Stimulated activated CD8-positive, alpha-beta memory T cell treated with anti-CD3 and anti-CD28 coated beads, Interleukin-4, amount 100 ng/mL, for 4 hours (primary cell): ENCODE results near the gene CLIP4.
"Not testable (repeated sequence)": the region's sequence is repeated elsewhere in the genome, so short reads cannot be mapped to it uniquely, and the experiment has no call there.

ENCODE experiments used
- DNase-seq, 2 donors: peaks; one replicate each; pipeline ENCODE4 v3.0.0-alpha.2; 2020; ENCODE audit warnings: low read depth in 2 of 2, low spot score in 1 of 2

The CLIP4 gene, protein sequence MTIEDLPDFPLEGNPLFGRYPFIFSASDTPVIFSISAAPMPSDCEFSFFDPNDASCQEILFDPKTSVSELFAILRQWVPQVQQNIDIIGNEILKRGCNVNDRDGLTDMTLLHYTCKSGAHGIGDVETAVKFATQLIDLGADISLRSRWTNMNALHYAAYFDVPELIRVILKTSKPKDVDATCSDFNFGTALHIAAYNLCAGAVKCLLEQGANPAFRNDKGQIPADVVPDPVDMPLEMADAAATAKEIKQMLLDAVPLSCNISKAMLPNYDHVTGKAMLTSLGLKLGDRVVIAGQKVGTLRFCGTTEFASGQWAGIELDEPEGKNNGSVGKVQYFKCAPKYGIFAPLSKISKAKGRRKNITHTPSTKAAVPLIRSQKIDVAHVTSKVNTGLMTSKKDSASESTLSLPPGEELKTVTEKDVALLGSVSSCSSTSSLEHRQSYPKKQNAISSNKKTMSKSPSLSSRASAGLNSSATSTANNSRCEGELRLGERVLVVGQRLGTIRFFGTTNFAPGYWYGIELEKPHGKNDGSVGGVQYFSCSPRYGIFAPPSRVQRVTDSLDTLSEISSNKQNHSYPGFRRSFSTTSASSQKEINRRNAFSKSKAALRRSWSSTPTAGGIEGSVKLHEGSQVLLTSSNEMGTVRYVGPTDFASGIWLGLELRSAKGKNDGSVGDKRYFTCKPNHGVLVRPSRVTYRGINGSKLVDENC

DNA sequence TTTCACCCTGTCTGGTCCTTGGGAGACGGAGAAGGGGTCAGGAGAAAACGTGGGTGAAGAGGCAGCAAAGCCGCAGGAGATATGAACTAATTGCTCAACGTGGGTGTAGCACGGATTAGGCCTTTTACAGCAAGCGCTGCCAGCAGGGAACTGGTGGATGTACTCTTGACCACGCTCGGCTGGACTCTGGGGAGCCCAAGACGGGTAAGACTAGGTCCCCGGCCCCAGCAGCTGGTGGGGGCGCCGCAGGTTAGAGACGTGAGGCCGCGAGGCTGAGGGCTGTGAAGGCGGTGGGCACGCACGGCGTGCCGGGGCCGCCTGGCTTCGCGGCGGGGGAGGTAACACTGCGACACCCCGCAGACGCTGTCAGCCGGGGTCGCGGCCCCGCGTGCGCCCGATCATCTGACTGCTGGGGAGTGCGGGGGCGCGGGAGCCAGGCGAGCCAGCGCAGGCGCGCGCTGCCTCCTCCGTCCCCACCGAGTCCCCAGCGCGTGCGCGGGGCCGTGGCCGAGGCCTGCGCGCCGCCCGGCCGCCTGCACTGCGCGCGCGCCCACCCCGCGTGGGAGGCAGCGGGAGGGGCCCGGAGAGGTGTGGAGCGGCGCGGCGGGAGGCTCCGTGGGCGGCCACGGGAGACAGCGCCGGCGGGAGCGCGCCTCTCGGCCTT, at the start of gene CLIP4:
Gene CLIP4 (plus strand): TSS at position 470 of the 664 bp plus-strand sequence. CDS start 5,974 bp downstream, outside the sequence.
- DNase-seq = peak; percentile 41 to 72

DNA sequence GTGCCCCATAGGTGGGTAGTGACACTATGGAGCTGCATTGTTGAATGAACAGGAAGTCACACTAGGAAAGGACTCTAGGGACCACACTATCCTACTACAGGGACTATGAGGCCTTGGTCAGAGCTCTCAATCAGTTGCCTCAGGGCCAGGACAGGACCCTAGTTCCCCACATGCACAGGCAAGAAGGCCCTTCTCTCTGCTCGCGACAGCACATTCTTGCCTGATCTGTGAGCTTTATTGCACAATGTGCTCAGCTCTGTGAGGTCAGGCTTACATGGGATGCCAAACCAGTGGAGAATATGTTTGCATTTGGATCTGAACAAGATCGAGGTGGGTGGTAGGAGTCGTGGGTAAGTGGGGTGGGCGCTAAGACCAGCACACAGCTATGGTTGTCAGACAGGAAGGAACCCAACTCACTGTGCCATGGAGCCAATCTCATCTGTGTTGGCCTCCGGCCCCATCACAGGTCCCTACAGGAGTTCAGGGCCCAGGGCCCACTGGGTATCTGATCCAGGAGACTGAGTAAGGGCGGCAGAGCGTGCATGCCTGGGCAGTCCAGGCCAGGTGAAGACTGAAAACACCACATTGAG, 48.8 kb upstream of the CLIP4 start:
- DNase-seq = no peak

DNA sequence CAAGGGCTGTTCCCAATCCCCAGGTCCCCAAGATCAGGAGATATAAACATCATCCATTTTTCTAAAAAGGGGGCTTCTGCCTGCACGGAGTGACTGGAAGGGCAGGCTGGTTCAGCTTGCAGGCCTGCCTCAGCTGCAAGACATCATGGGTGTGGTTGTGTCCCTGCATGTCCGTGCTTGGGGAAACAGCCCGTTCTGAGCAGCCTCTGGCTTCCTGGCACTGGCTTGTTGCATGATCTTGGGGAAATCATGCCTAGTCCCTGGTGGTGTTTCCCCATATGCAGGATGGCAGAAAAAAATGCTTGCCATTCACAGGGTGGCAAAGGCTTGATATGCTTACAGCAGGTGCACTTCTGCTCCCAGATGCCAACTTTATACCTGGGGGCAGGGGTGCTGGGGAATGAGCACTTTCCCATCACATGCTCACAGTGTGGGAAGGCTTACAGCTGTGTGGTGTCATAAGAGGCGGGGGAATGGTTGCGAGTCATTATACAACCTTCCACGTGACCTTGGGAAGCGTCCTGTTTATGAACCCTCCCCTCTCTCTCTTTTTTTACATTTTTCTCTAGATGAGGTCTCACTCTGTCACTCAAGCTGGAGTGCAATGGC, 48.1 kb upstream of the CLIP4 start:
- DNase-seq = no peak

DNA sequence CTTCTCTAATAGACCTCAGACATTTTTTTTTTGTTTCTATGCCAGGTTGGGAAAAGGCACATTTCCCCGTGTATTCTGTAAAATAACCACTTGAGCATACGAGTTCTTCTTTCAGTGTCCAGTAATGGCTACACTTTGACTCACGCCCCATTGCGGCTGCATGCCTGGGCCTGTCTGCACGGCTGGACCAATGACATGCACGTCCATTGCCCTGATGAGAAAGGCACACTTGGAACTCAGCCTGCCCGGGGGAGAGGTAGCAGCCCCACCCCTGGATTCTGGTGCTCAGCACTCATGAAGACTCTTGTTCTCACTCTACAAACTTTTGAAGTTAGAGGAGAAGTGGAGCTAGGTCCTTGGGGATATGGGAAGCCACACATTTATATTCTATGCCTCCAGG, 46.7 kb upstream of the CLIP4 start:
- DNase-seq = no peak

DNA sequence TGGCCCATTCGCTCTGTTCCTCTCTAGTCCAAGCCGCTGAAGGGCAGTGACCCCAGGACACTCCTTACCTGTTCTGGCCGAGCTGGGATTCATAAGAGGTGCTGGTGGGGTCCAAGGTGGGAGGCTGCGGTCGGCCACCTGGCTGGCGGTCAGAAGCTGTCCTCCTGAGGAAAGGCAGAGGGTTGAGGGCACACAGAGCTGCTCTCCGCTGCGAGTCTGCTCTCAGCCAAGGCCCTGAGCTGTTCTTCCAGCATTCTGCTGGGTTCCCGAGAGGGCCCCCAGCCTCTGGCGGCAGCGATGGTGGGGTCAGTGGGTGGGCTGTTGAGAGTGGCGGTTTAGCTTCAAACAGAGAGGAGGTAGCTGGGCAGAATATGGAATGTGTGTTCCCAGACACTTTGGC, 44.7 kb upstream of the CLIP4 start:
- DNase-seq = no peak

DNA sequence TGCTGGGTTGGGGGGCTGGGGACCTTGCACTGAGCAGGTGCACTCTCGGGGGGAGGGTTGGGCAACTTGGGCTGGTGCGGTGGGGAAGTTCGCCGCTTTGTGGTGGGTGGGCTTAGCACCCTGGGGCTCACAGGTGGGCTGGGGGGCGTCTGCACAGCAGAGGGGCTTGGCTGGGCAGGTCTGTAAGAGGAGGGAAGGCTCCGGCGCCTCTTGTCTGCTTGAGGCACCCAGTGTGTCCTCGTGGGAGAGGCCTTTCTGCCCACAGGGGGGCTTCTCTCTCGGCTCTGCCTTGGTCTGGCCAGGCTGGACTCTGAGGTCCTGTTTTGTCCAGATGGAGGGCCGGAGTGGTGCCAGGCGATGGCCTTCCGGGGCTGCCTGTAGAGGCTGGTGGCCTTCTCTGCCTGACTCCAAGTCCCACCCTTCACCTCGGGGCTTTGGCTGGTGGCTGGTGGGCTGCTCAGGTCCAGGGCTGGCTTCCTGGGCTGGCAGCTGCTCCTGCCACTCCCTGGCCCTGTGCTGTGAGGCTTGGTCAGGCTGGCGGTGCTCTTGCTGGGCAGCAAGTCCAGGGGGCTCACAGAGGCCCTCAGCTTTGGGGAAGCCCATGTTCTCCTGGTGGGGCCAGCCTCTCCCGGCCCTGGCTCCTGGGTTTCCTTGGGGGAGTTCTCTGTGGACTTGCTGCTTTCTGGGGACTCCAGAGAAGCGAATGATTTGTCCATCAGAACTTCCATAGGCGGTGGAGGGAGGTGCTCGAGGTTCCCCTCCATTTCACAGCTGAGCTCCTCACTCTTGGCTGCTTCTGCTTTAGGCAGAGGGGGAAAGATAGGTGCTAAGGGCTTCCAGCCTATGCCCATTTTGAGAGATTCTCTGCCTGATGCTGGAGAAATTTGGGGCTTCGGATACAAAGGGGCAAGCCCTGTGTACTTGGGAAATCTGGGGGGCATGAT, 43.9 kb upstream of the CLIP4 start:
- no peak for DNase-seq

DNA sequence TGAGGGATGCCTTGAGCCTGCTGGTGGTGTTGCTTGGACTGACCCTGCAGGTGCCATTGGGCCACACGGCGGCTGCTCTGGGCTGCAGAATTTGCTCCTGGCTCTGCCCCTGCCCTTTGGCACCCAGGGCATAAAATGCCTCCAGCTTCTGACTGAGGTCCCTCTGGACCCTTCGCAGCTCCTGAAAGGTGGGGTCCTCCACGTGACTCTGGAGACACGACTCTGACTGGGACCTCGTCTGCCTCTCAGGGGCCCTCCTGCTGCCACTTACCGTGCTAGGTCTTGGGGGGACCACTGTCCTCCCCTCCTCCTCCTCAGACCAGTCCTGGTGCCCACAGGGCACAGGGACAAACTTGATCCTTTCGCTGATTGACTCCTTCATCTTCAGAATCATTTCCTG, 43.0 kb upstream of the CLIP4 start:
- no peak for DNase-seq

DNA sequence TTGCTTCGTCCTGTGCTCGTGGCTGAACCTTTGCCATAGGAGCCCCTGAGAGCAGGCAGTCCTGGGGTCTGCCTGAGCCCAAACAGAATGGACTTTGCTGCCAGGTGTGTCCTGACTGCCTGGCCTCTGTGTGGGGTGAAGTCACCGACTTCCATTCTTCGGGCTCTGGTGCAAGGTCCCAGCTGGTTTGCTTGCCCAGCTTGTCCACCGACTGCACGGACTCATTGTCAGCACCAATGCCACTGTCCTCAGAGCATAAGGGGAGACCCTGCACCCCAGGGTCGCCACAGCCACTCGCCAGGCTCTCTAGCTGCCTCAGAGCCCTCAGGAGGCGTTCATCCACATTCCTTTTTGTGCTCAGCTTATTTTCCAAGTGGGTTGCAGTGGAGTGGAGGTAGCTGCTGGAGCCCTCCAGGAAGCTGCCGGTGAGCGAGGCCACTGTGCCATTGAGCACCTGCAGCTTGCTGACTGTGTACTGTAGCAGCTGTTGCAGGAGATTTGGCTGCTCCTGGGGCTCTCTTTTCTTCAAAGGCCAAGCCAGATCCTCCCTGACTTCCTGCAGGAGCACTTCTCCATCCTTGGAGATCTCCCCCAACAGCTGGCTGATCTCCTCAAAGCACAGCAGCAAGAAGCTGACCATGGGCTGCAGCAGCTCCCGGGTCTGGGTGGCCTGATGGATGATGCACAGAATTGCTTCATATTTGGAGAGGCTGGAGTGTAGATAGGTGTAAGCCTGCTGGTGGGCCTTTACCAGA, 42.1 kb upstream of the CLIP4 start:
- no peak for DNase-seq

DNA sequence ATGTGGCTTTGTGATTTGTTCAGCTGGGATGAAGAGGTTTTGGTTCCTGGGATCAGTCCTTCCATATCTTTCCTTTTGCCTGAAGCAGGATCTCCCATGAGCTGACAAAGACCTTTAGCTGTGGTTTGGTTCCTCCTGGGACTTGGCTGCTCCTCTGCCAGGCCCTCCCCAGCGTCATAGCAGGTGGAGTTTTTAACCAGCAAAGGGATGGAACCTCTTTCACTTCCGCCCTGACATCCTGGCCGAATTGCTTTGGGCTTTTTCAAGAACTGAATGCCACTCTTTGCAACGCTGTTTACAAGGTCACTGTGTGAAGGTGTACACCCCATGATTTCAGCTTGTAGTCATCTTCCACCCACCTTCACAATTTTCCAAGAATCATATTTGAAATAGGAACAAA, 41.3 kb upstream of the CLIP4 start:
- no peak for DNase-seq

DNA sequence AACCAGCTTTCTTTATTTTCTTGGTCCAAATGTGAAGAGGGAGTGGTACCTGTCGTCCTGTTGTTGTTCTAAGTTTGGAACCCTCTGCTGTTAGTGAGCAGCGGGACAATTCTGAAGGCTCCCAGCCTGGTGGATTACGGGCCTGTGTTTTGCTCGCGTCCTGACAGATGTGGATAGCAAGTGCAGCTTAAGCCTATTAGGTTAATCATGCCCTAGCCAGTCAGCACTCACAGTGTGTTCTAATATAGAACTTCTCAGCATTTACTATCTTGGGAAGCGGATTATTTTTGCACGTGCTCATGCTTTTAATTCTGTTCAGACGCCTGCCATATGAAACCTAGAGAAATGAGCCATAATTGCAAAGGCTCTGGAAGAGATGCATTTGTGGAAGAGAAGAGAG, 40.8 kb upstream of the CLIP4 start, which contains the start of gene PCARE:
Gene PCARE (minus strand): TSS at position 113 of the 400 bp plus-strand sequence. CDS start 262 bp downstream, outside the sequence.
- DNase-seq = no peak

DNA sequence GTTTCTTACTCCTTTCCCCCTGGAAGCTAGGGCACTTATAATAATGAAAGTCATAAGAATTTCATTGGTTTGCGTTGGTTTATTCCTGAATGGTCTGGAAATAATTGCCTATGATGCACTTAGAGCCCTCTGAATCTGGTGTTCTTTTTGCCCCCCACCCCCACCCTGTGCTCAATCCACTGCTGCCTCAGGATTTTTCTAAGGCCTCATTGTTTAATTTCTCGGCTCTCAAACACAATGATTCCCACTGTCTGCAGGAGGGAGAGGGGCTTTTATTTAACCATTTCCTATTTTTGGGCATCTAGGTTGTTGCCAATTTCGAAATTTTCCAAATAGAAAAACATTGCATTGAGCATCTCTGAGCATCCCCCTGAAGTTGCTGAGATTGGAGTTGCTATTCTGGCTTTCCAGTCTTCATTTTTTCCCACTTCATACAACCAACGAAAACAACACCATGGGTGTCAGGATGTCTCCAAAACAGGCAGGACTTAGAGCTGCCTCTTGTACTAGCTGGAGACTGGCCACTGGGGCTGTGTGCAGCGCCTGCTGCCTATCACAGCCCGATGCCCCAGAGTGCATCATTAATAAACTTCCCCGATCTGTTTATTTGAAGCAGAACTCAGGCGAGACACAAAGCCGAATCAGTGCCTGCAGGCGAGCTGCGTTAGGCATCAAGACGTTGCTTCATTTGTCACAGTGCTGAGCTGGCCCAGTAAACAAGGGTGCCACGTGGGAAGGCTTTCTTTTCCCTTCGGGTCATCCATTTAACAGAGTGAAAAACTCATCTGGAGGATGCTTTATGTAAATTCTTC, 39.1 kb upstream of the CLIP4 start:
- DNase-seq = no peak

DNA sequence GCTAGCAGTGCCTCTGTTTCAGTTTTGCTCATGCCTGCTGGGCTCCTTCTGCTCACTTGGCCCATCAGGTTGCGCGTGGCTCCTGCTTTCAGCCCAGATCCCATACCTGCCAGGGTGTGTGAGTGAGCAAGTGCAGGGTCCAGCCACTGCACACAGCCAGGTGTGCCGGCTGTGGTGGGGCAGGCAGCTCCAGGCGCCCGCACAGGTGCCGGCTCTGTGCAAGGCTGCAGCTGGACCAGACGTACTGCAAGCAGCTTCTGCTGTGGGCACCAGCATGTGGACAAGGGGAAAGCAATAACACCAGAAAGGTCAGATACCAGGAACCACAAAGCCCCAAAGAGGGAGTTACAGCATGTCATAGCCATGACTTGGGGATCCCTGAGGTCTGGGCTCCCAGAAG, 35.3 kb upstream of the CLIP4 start:
- DNase-seq = no peak

DNA sequence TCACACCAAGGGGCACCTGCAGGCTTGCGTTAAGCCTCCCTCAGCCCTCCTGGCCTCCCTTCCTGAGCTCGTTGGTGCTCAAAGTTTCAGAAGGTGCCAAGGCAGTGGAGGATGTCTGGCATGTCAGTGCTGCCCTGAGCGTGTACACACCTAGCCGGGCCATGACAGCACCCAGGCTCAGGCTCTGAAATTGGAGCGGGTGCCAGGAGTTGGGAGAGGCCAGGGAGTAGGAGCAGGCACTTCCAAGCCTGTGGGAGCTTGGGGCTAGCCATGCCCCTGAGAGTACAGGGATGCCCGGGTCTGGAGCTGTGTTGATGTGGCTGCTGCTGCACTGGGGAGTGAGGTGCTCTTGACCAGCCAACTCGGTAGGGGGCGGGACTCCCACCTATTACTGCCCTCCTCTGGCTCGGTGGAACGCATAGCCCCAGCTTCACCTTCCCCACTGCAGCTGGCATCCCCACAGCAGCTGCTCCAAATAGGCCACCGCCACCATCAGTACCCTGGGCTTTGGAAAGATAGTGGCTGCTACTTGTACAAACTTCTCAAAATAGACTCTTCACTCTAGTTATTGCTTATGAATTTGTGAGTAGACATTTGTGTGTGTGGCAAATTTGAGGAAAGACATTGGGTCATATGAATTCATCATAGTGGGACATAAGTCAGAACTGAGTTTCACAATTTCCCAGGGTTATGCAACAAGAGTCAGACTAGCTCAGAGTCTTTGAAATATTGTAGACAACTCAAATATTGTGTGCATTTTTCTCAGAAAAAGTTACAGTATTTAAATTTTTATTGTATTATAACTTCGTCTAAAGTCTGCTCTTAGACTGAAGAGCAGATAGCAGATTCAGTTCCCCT, 34.1 kb upstream of the CLIP4 start:
- DNase-seq = no peak

DNA sequence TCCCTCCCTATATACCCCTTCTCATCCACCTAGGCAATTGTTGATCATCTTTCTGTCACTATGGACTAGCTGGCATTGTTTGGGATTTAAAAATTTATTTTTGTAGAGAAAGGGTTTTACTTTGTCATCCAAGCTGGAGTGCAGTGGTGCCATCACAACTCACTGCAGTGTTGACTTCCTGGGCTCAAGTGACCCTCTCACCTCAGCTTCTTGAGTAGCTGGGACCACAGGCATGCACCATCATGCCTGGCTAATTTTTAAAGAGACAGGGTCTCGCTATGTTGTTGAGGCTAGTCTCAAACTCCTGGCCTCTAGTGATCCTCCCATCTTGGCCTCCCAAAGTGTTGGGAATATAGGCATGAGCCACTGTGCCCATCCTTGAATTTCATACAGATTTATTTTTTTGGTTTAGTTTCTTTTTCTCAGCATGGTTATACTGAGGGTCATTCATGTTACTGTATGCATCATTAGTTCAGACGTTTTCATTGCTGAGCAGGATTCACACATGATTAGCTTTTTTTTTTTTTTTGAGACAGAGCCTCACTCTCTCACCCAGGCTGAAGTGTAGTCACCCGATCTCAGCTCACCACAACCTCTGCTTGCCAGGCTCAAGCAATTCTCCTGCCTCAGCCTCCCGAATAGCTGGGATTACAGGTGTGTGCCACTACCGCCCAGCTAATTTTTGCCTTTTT, 32.3 kb upstream of the CLIP4 start:
- DNase-seq = no peak

DNA sequence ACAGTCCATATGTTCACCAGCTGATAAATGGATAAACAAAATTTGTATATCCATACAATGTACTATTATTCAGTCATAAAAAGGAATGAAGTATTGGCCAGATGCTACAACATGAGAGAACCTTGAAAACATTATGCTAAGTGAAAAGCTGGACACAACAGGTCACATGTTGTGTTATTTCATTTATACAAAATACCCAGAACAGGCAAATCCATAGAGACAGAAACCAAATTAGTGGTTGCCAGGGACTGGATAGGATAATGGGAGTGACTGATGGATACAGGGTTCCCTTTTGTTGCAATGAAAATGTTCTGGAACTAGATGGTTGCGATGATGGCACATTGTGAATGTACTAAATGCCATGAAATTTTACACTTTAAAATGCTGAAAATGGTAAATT, 30.7 kb upstream of the CLIP4 start:
- no peak for DNase-seq

DNA sequence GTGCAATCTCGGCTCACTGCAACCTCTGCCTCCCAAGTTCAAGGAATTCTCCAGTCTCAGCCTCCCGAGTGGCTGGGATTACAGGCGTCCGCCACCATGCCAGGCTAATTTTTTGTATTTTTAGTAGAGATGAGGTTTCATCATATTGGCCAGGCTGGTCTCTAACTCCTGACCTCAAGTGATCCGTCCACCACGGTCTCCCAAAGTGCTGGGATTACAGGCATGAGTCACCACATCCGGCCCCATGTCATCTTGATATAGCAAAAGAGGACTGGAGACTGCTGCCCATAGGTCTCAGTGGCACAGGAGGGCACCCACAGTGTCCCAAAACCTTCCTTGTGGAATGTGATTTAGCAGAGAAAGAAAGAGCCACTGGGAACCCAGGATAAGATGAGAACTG, 24.9 kb upstream of the CLIP4 start:
- not testable (repeated sequence) for DNase-seq

DNA sequence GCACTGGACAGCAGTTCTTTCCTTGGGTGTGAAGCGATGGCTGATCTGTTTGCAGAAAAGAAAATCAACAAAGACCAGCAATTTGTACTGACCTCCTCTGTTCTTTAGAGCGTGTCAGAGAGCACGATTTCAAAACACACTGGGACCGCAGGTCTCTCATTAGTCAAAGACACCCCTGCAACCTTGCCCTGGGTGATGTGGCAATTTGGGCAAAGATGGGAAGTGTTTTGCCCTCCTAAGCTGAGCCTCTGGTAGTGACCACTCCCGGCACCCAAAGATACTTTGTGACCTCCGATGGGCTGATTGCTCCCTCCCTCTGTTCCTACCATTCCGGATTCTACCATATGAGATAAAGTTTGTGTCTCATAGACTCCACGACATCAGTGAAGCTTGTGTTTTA, 18.2 kb upstream of the CLIP4 start:
- no peak for DNase-seq
